K562 (cell line): ENCODE data around the gene NR2F1. TPM values are rescaled to one million over a fixed set of nuclear protein-coding genes. Genes with fewer than 3 reads are reported as not detected.

Experiments used
- ATAC-seq: fragments of 200-7000 bp; cut with Tn5 transposase; 3 replicates; pipeline ENCODE4 v1.9.1; 2020; ENCODE audit warnings: moderate library complexity
- BruUV-seq: library from RNA; stranded (reverse); fragments of 400-500 nt; replicated peaks from 2 replicates; lab custom pipeline; 2021; lab: Mats Ljungman, UMichigan
- CTCF ChIA-PET: fragments of 300-600 bp; formaldehyde crosslinking; extraction: SDS; loops from one replicate; lab custom pipeline; 2021; ENCODE audit warnings: low intra/inter-chr PET ratio; lab: Yijun Ruan, JAX
- POLR2A ChIA-PET: fragments of 300-600, 350-650 bp; sonication (Branson Sonifier 250); formaldehyde crosslinking; extraction: SDS; loops from one replicate; lab custom pipeline; 2021; ENCODE audit warnings: antibody characterized with exemption, inconsistent platforms; lab: Yijun Ruan, JAX
- DNase-seq, 4 experiments: peaks; one replicate each; pipeline versions ENCODE4 v3.0.0 to v3.0.0-alpha.2; 2011 to 2018; ENCODE audit warnings: low spot score in 3 of 4, mixed read lengths in 3 of 4; ENCODE audit errors: extremely low read depth in 1 of 4
- FAIRE-seq: peaks from 2 replicates; lab custom pipeline; 2011; peaks lifted over from hg19 to GRCh38; lab: Jason Lieb, UNC
- H2AFZ ChIP-seq: 2 replicates; pipeline ENCODE4 v1.6.0; 2011; ENCODE audit warnings: low read depth, low read length, control low read depth, inconsistent platforms
- H3K27ac ChIP-seq: fragments of 200-600 bp; 3 replicates; pipeline ENCODE4 v1.8.0; 2011; ENCODE audit warnings: low read depth, mild to moderate bottlenecking, control low read depth, inconsistent platforms, low read length, moderate library complexity, mixed read lengths; ENCODE audit errors: extremely low read depth
- H3K27me3 ChIP-seq, 2 experiments: fragments of 300-600 bp in 1 of 2; 2 replicates in 1 of 2; 3 replicates in 1 of 2; pipeline versions ENCODE4 v1.6.0 to v1.8.0; 2011; ENCODE audit warnings: inconsistent platforms in 2 of 2, low read length in 2 of 2, mild to moderate bottlenecking in 1 of 2, mixed read lengths in 1 of 2, moderate library complexity in 1 of 2; ENCODE audit not compliant: control insufficient read depth in 2 of 2, insufficient read depth in 2 of 2
- H3K36me3 ChIP-seq: fragments of 300-600 bp; 3 replicates; pipeline ENCODE4 v1.8.0; 2011; ENCODE audit warnings: mild to moderate bottlenecking, low read length, inconsistent platforms; ENCODE audit not compliant: control insufficient read depth, insufficient read depth
- H3K4me1 ChIP-seq, 2 experiments: fragments of 200-600 bp in 1 of 2; replicated peaks in 1 of 2; 2 replicates in 1 of 2; 3 replicates in 1 of 2; pipeline versions ENCODE4 v1.5.1 to v1.8.0; 2011; ENCODE audit warnings: inconsistent platforms in 2 of 2, low read length in 2 of 2, mild to moderate bottlenecking in 1 of 2, mixed read lengths in 1 of 2, moderate library complexity in 1 of 2; ENCODE audit not compliant: control insufficient read depth in 2 of 2, insufficient read depth in 2 of 2
- H3K4me2 ChIP-seq: 2 replicates; pipeline ENCODE4 v1.6.1; 2011; ENCODE audit warnings: low read length, control low read depth, inconsistent platforms, mixed read lengths; ENCODE audit not compliant: insufficient read depth
- H3K4me3 ChIP-seq: fragments of 200-600 bp; sonication (generic), shearing (Covaris generic); 2 replicates; pipeline ENCODE4 v1.5.1; 2016; ENCODE audit warnings: control low read depth, inconsistent platforms
- H3K79me2 ChIP-seq: fragments of 200-600 bp; 3 replicates; pipeline ENCODE4 v1.8.0; 2011; ENCODE audit warnings: low read length, inconsistent platforms; ENCODE audit not compliant: control insufficient read depth, insufficient read depth
- H3K9ac ChIP-seq, 2 experiments: 2 replicates each; pipeline versions ENCODE4 v1.6.0 to v1.6.1; 2011; ENCODE audit warnings: low read depth in 2 of 2, low read length in 2 of 2, control low read depth in 1 of 2, inconsistent platforms in 1 of 2, mild to moderate bottlenecking in 1 of 2, mixed read lengths in 1 of 2; ENCODE audit not compliant: insufficient read depth in 1 of 2
- H3K9me1 ChIP-seq: one replicate; pipeline ENCODE4 v1.6.0; 2011; ENCODE audit warnings: inconsistent platforms, mild to moderate bottlenecking, low read length, moderate library complexity; ENCODE audit not compliant: control insufficient read depth, insufficient read depth
- H3K9me3 ChIP-seq: replicated peaks from 2 replicates; pipeline ENCODE4 v1.5.1; 2011; ENCODE audit warnings: low read depth, low read length, inconsistent platforms; ENCODE audit not compliant: control insufficient read depth, insufficient read depth
- H4K20me1 ChIP-seq: replicated peaks from 2 replicates; pipeline ENCODE4 v1.6.1; 2011; ENCODE audit warnings: low read length, inconsistent platforms, mixed read lengths; ENCODE audit not compliant: control insufficient read depth, insufficient read depth
- CTBP1 ChIP-seq: fragments of 450-650 bp; IDR thresholded peaks from 2 replicates; pipeline ENCODE4 v1.6.1; 2016; ENCODE audit warnings: borderline replicate concordance
- CXXC5 ChIP-seq: fragments of 250-450 bp; sonication (Bioruptor Pico); IDR thresholded peaks from 2 replicates; pipeline ENCODE4 v1.8.0; 2022; ENCODE audit warnings: inconsistent platforms, mild to moderate bottlenecking, moderate library complexity
- MNT ChIP-seq, 2 experiments: fragments of 450-650 bp; conservative IDR thresholded peaks; 2 replicates each; pipeline ENCODE4 v1.6.1; 2017; ENCODE audit warnings: mild to moderate bottlenecking in 2 of 2, moderate library complexity in 2 of 2
- NCOR1 ChIP-seq: fragments of 450-650 bp; IDR thresholded peaks from 2 replicates; pipeline ENCODE4 v1.6.1; 2016; ENCODE audit warnings: mild to moderate bottlenecking, moderate library complexity
- NR2F6 ChIP-seq: fragments of 450-650 bp; formaldehyde crosslinking; IDR thresholded peaks from 2 replicates; pipeline ENCODE4 v1.4.0; 2020; ENCODE audit warnings: mild to moderate bottlenecking
- NUFIP1 ChIP-seq: fragments of 450-650 bp; IDR thresholded peaks from 2 replicates; pipeline ENCODE4 v1.6.1; 2018; ENCODE audit not compliant: partially characterized antibody
- PHB2 ChIP-seq: fragments of 450-650 bp; IDR thresholded peaks from 2 replicates; pipeline ENCODE4 v1.6.1; 2017; ENCODE audit warnings: low read depth
- RB1 ChIP-seq: fragments of 450-650 bp; IDR thresholded peaks from 2 replicates; pipeline ENCODE4 v1.6.1; 2017; ENCODE audit warnings: low read depth, mild to moderate bottlenecking
- SREBF1 ChIP-seq: fragments of 150-350 bp; IDR thresholded peaks from 2 replicates; pipeline ENCODE4 v1.6.1; 2014; ENCODE audit warnings: antibody characterized with exemption, low read depth, low read length, borderline replicate concordance
- SUPT5H ChIP-seq: fragments of 450-650 bp; IDR thresholded peaks from 2 replicates; pipeline ENCODE4 v1.6.1; 2016
- ZNF12 ChIP-seq: sonication (generic); formaldehyde crosslinking; IDR thresholded peaks from 2 replicates; pipeline ENCODE4 v1.4.0; 2020; ENCODE audit warnings: mild to moderate bottlenecking, missing genetic modification reagents
- ZNF143 ChIP-seq: sonication (generic); formaldehyde crosslinking; IDR thresholded peaks from 2 replicates; pipeline ENCODE4 v1.9.0; 2022; ENCODE audit warnings: mild to moderate bottlenecking, missing genetic modification reagents
- ZNF316 ChIP-seq: fragments of 450-650 bp; IDR thresholded peaks from 2 replicates; pipeline ENCODE4 v1.6.1; 2016
- ZNF668 ChIP-seq: fragments of 250-450 bp; sonication (Bioruptor Pico); IDR thresholded peaks from 2 replicates; pipeline ENCODE4 v1.8.0; 2022; ENCODE audit warnings: mild to moderate bottlenecking, inconsistent platforms
- ZNF764 ChIP-seq: fragments of 250-450 bp; sonication (Bioruptor Pico); IDR thresholded peaks from 2 replicates; pipeline ENCODE4 v1.4.0; 2020; ENCODE audit warnings: low read depth, mild to moderate bottlenecking, moderate library complexity
- WGBS: fragments of 100-300 bp; shearing (Covaris generic); methylation state at CpG from one replicate; pipeline ENCODE4 v1.1.6; 2016; ENCODE audit warnings: low coverage, mixed read lengths; ENCODE audit not compliant: insufficient coverage; ENCODE audit errors: missing lambda C conversion rate; 5-methylcytosine and 5-hydroxymethylcytosine counted together
- in situ Hi-C: fragments of 300-500 bp; cut with MboI; formaldehyde crosslinking; loops from 4 replicates; pipeline ENCODE4 v1.15.0; 2018; ENCODE audit warnings: inconsistent platforms, mixed read lengths
- intact Hi-C: fragments of 100-400 bp; cut with micrococcal nuclease; formaldehyde crosslinking; loops from 2 replicates; pipeline ENCODE4 v1.14.2; 2022
- polyA plus RNA-seq, 8 experiments: library from polyadenylated mRNA; depleted of rRNA in 4 of 8; stranded (reverse) in 5 of 8; unstranded in 3 of 8; fragments of >200 nt; fragmentation: Nextera tagmentation in 2 of 8; fragmentation: Illumina TruSeq in 1 of 8; extraction: Ambion mirVana in 2 of 8; extraction: Trizol in 1 of 8; gene quantifications; 2 replicates each; pipeline versions ENCODE4 v1.2.1 to v1.2.3, GENCODE V29; 2011 to 2014; ENCODE audit warnings: inconsistent platforms in 1 of 8, missing spikeins in 1 of 8
- total RNA-seq, 7 experiments: library from RNA; depleted of rRNA in 6 of 7; stranded (reverse); fragments of >200 nt in 6 of 7; fragmentation: Illumina TruSeq in 2 of 7; extraction: Trizol in 2 of 7; gene quantifications; 2 replicates each; pipeline versions ENCODE4 v1.2.1 to v1.2.3, GENCODE V29; 2011 to 2021; ENCODE audit warnings: low replicate concordance in 1 of 7
- TF ChIP-seq, protein P1 (sequence below): fragments of 250-450 bp; sonication (Bioruptor Pico); IDR thresholded peaks from 2 replicates; pipeline ENCODE4 v1.8.0; 2021; ENCODE audit warnings: moderate library complexity, mild to moderate bottlenecking, inconsistent platforms

The NR2F1 gene
- total and polyA plus RNA-seq, 9 of the 15 experiments (the other 6 are each of a cell fraction or from before 2014, with no cell fraction given), result 0.18 TPM; not detected in 8

DNA sequence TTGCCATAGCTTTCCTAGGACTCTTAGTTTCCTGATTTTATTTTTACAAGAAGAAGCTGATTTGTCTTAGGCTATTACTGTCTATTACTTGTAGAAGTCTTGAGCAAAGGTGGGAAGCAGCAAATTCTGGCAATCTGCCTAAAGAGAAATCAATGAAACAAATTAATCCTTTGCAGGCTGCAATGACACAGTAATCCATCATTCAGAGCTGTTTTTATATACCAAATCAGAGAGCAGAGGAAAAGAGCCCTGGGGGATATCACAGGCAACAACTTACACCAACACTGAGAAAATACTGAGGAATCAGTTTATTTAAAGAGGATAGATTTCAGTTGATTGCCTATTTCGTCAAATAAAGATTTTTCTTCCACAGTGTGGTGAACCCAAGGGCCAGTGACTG is 15.6 kb upstream of the NR2F1 start:
- no TSS peak for BruUV-seq
- in situ Hi-C loops, result no loop called here
- DNase-seq, result no peak
- WGBS, result 0% methylated on average over 1 of the region's 1 CpG
- ChIA-PET POLR2A (no interaction called here), CTCF (no interaction called here)
- Histone ChIP-seq H3K9ac (no peak overlapping the region), H3K27ac (no peak overlapping the region), H3K4me3 (no peak overlapping the region), H3K27me3 (peaks cover 0 to 19% of the 10 kb centered on the region in 2 experiments; a peak in 2 of 5 replicates), H2AFZ (no peak overlapping the region), H4K20me1 (no peaks in the 10 kb centered on the region), H3K36me3 (no peaks in the 10 kb centered on the region), H3K9me3 (no peaks in the 10 kb centered on the region), H3K79me2 (no peaks in the 10 kb centered on the region), H3K9me1 (no peaks in the 10 kb centered on the region), H3K4me2 (no peak overlapping the region), H3K4me1 (no peaks in the 10 kb centered on the region; a peak in 1 of 5 replicates)
- intact Hi-C loops, result no loop called here
- FAIRE-seq, result no peak
- no peak for TF ChIP-seq NUFIP1
- no peak for TF ChIP-seq PHB2
- TF ChIP-seq ZNF316, result no peak
- no peak for TF ChIP-seq SUPT5H
- TF ChIP-seq ZNF764 (CRISPR knock-in tag), result no peak
- TF ChIP-seq NR2F6 (CRISPR knock-in tag), result no peak
- TF ChIP-seq MNT (conservative IDR thresholded peaks at IDR 0.05), result no peak
- no peak for TF ChIP-seq CTBP1
- TF ChIP-seq NCOR1, result no peak
- no peak for TF ChIP-seq SREBF1
- no peak for TF ChIP-seq RB1
- no peak for TF ChIP-seq ZNF143
- no peak for TF ChIP-seq ZNF12 (CRISPR knock-in tag)
- TF ChIP-seq, protein P1, sequence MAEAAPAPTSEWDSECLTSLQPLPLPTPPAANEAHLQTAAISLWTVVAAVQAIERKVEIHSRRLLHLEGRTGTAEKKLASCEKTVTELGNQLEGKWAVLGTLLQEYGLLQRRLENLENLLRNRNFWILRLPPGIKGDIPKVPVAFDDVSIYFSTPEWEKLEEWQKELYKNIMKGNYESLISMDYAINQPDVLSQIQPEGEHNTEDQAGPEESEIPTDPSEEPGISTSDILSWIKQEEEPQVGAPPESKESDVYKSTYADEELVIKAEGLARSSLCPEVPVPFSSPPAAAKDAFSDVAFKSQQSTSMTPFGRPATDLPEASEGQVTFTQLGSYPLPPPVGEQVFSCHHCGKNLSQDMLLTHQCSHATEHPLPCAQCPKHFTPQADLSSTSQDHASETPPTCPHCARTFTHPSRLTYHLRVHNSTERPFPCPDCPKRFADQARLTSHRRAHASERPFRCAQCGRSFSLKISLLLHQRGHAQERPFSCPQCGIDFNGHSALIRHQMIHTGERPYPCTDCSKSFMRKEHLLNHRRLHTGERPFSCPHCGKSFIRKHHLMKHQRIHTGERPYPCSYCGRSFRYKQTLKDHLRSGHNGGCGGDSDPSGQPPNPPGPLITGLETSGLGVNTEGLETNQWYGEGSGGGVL (CRISPR knock-in tag), result no peak
- no peak for TF ChIP-seq ZNF668 (CRISPR knock-in tag)
- TF ChIP-seq CXXC5 (CRISPR knock-in tag), result no peak
- ATAC-seq, result no peak
